Mammary epithelial cell (primary cell): ENCODE data around the gene SERTAD3.

Source experiments
- EZH2 ChIP-seq: IDR thresholded peaks from 2 replicates; pipeline ENCODE4 v1.6.1; 2012; ENCODE audit warnings: low read length, inconsistent platforms, borderline replicate concordance
- TF ChIP-seq, protein P1 (sequence below), 2 donors: IDR thresholded peaks in 1 of 2; conservative IDR thresholded peaks in 1 of 2; 2 replicates each; pipeline ENCODE4 v1.5.1; 2011 to 2012; ENCODE audit warnings: inconsistent platforms in 2 of 2, low read length in 2 of 2, mild to moderate bottlenecking in 2 of 2, control low read depth in 1 of 2, low read depth in 1 of 2; ENCODE audit not compliant: insufficient read depth in 1 of 2; ENCODE audit errors: extremely low read depth in 1 of 2

DNA sequence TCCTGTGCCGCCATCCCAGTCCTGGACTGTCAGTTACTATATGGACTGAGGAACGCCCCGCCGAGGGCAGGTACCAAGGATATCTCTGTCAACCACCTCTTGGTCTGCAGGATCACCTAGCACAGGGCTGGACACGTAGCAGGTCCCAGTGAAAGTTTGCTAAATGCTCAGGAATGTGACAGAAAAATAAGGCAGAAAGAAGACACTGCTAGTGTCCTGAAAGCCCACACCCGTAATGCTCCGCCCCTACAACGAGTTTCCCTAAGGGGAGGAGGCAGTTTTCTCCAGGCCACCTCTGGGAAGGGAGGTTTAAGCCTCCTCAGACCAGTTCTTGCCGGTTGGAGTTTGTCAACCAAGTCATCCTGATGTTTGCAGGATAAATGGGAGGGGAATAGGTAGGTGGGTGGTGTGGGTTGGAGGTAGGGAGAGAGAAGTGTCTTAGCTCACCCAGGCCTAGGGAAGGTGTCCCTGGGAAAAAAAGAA, 1.7 kb upstream of the SERTAD3 start:
- TF ChIP-seq, protein P1, sequence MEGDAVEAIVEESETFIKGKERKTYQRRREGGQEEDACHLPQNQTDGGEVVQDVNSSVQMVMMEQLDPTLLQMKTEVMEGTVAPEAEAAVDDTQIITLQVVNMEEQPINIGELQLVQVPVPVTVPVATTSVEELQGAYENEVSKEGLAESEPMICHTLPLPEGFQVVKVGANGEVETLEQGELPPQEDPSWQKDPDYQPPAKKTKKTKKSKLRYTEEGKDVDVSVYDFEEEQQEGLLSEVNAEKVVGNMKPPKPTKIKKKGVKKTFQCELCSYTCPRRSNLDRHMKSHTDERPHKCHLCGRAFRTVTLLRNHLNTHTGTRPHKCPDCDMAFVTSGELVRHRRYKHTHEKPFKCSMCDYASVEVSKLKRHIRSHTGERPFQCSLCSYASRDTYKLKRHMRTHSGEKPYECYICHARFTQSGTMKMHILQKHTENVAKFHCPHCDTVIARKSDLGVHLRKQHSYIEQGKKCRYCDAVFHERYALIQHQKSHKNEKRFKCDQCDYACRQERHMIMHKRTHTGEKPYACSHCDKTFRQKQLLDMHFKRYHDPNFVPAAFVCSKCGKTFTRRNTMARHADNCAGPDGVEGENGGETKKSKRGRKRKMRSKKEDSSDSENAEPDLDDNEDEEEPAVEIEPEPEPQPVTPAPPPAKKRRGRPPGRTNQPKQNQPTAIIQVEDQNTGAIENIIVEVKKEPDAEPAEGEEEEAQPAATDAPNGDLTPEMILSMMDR (conservative IDR thresholded peaks at IDR 0.05 in 1 of 2, IDR thresholded peaks at IDR 0.05 in 1 of 2; ENCODE audit: extremely low read depth in 1 of 2, insufficient read depth in 1 of 2, low read depth in 1 of 2, low read length in 2 of 2): no peak
- TF ChIP-seq EZH2: no peak
